MM.1S (cell line): ENCODE data around the gene PPP1R15A.

Source experiments
- CTCF ChIP-seq: fragments of 300-600 bp; sonication (generic); IDR thresholded peaks from 2 replicates; pipeline ENCODE4 v1.5.1; 2016; ENCODE audit warnings: antibody characterized with exemption, low read length, mixed read lengths
- EZH2phosphoT487 ChIP-seq: fragments of 300-600 bp; sonication (generic); IDR thresholded peaks from 2 replicates; pipeline ENCODE4 v1.6.1; 2018; ENCODE audit warnings: antibody characterized with exemption, low read length

DNA sequence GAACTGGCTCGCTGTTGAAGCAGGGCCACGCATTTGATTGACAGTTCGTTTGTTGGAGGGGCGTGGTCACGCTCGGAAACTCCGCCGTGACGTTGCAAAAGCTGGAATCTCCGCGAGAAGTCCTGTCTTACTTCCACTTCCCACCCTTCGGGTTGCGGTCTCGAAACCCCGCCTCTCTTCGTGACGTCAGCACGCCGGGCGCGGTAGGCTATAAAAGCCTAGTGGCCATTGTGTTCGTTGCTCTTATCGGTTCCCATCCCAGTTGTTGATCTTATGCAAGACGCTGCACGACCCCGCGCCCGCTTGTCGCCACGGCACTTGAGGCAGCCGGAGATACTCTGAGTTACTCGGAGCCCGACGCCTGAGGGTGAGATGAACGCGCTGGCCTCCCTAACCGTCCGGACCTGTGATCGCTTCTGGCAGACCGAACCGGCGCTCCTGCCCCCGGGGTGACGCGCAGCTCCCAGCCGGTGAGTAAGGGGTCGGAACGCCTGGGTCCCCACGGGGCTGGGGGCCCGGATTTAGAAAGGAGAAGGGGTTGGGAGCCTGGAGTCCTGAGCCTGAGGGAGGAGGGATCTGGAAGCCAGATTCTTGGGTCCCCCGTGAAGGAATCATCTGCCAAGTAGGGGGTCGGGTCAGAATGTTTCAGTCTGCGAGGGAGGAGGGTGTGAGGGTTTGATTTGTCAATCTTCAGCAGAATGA lies at the start of gene PPP1R15A:
- TF ChIP-seq CTCF: no peak
- TF ChIP-seq EZH2phosphoT487: no peak
